Adrenal gland (tissue), 12 donors: ENCODE data around the gene TIPARP. TPM values are rescaled to one million over a fixed set of nuclear protein-coding genes. Genes with fewer than 3 reads are reported as not detected.
"Not testable (repeated sequence)": the region's sequence is repeated elsewhere in the genome, so short reads cannot be mapped to it uniquely, and the experiment has no call there.

Experiments used
- DNase-seq, 7 donors: peaks; one replicate each; pipeline ENCODE4 v3.0.0-alpha.2; 2019 to 2020
- H3K27ac ChIP-seq, 5 donors: fragments of 200-600 bp; sonication (generic) in 4 of 5; 1 replicate in 3 of 5; 2 replicates in 2 of 5; pipeline versions ENCODE4 v1.5.1 to v1.8.0; 2016 to 2020; ENCODE audit warnings: mild to moderate bottlenecking in 1 of 5
- H3K27me3 ChIP-seq: fragments of 200-600 bp; 2 replicates; pipeline ENCODE4 v1.8.0; 2021
- H3K36me3 ChIP-seq, 2 donors: fragments of 200-600 bp; replicated peaks in 1 of 2; 1 replicate in 1 of 2; 2 replicates in 1 of 2; pipeline versions ENCODE4 v1.5.1 to v1.8.0; 2018 to 2022
- H3K4me1 ChIP-seq, 2 donors: fragments of 200-600 bp; replicated peaks in 1 of 2; 1 replicate in 1 of 2; 2 replicates in 1 of 2; pipeline versions ENCODE4 v1.5.1 to v1.8.0; 2018 to 2021
- H3K4me3 ChIP-seq, 4 donors: fragments of 200-600 bp; sonication (generic) in 3 of 4; one replicate each; pipeline ENCODE4 v1.5.1; 2016 to 2018
- H3K9me3 ChIP-seq, 3 donors: fragments of 200-600 bp; sonication (generic) in 1 of 3; replicated peaks in 1 of 3; 1 replicate in 2 of 3; 2 replicates in 1 of 3; pipeline versions ENCODE4 v1.5.1 to v1.8.0; 2016 to 2021
- CTCF ChIP-seq, 6 experiments: fragments of 450-650 bp in 4 of 6; fragments of 200-600 bp in 2 of 6; sonication (generic) in 1 of 6; IDR thresholded peaks; 1 replicate in 5 of 6; 2 replicates in 1 of 6; pipeline versions ENCODE4 v1.5.1 to v1.8.0; 2016 to 2021; ENCODE audit warnings: antibody characterized with exemption in 6 of 6, mild to moderate bottlenecking in 2 of 6, moderate library complexity in 1 of 6
- POLR2A ChIP-seq, 2 donors: fragments of 450-650 bp; IDR thresholded peaks; one replicate each; pipeline ENCODE4 v1.6.1; 2017; ENCODE audit warnings: antibody characterized with exemption in 2 of 2, mild to moderate bottlenecking in 2 of 2, moderate library complexity in 1 of 2
- WGBS, 4 donors: extraction: QIAGEN DNeasy Blood & Tissue Kit in 2 of 4; methylation state at CpG; one replicate each; pipeline versions ENCODE4 v1.1.5 to v1.1.7; 2013 to 2017; 5-methylcytosine and 5-hydroxymethylcytosine counted together
- intact Hi-C, 2 donors: fragments of 100-400 bp; cut with DNase I; formaldehyde crosslinking; loops; one replicate each; pipeline versions ENCODE4 v1.14.1 to v1.15.0; 2022 to 2023
- polyA plus RNA-seq, 3 donors: library from polyadenylated mRNA; stranded (reverse); fragments of 200-250 nt in 2 of 3; fragments of 350-450 nt in 1 of 3; fragmentation: Illumina TruSeq in 1 of 3; extraction: RNeasy Lipid Tissue Mini Kit (QIAGEN cat#74804) in 1 of 3; gene quantifications; one replicate each; pipeline ENCODE4 v1.2.3, GENCODE V29; 2013 to 2014
- total RNA-seq, 9 donors: library from RNA; depleted of rRNA in 4 of 9; stranded (reverse); fragments of >200 nt in 4 of 9; fragments of 120-200 nt in 1 of 9; fragmentation: NEBNext Ultra II Directional in 1 of 9; extraction: Animal tissue kit (Norgen Biotek cat#: 25700) in 1 of 9; gene quantifications; one replicate each; pipeline versions ENCODE4 v1.1.0 to v1.2.4, GENCODE V29; 2013 to 2023
- donor health status: healthy with polysubstance abuse.
- donor health status: Bipolar disorder and iron deficiency.
- donor health status: DM: yes; HTN: yes; CAD: no.
- donor health status: DM: no; HTN: no; CAD: no.
- donor health status: DM: no; HTN: no; CAD: no.
- donor health status: DM: yes; HTN: yes; CAD: no.

The TIPARP gene
- total and polyA plus RNA-seq, 12 donors, result 9.5 to 75.5 (median 18.2) TPM

GRCh38 chr3:156731813-156732212, 57.4 kb downstream of the TIPARP start:
- Histone ChIP-seq H3K4me3 (no peak overlapping the region), H3K9me3 (no peaks in the 10 kb centered on the region), H3K4me1 (no peaks in the 10 kb centered on the region), H3K27me3 (no peaks in the 10 kb centered on the region), H3K36me3 (no peaks in the 10 kb centered on the region), H3K27ac (no peak overlapping the region)
- DNase-seq, result no peak
- TF ChIP-seq POLR2A (IDR thresholded peaks at IDR 0.05) (no peak), CTCF (IDR thresholded peaks at IDR 0.05) (no peak)
- intact Hi-C loops, result no loop called here

GRCh38 chr3:156732261-156732660, 57.9 kb downstream of the TIPARP start:
- no peaks in the 10 kb centered on the region for H3K9me3 ChIP-seq
- WGBS, 4 donors, result 60 to 70% (median 67%) methylated on average over 6 of the region's 6 CpGs
- intact Hi-C loops, result no loop called here
- H3K4me3 ChIP-seq, result no peak overlapping the region
- DNase-seq, result no peak
- H3K27ac ChIP-seq, result no peak overlapping the region
- no peaks in the 10 kb centered on the region for H3K27me3 ChIP-seq
- H3K36me3 ChIP-seq, result no peaks in the 10 kb centered on the region
- TF ChIP-seq POLR2A (IDR thresholded peaks at IDR 0.05) (no peak), CTCF (IDR thresholded peaks at IDR 0.05) (no peak)
- H3K4me1 ChIP-seq, result no peaks in the 10 kb centered on the region

GRCh38 chr3:156732715-156733421, 58.5 kb downstream of the TIPARP start:
- intact Hi-C loops, result no loop called here
- DNase-seq, result no peak
- WGBS, 4 donors, result 87 to 95% (median 91%) methylated on average over 4 of the region's 4 CpGs
- no peaks in the 10 kb centered on the region for H3K27me3 ChIP-seq
- no peak overlapping the region for H3K27ac ChIP-seq
- TF ChIP-seq CTCF (IDR thresholded peaks at IDR 0.05) (no peak), POLR2A (IDR thresholded peaks at IDR 0.05) (no peak)
- no peaks in the 10 kb centered on the region for H3K9me3 ChIP-seq
- no peaks in the 10 kb centered on the region for H3K36me3 ChIP-seq
- no peaks in the 10 kb centered on the region for H3K4me1 ChIP-seq
- H3K4me3 ChIP-seq, result no peak overlapping the region

GRCh38 chr3:156734661-156735060, 60.3 kb downstream of the TIPARP start:
- H3K27ac ChIP-seq, H3K4me1 ChIP-seq, H3K27me3 ChIP-seq, DNase-seq, H3K36me3 ChIP-seq, H3K4me3 ChIP-seq, intact Hi-C loops, H3K9me3 ChIP-seq: not testable (repeated sequence)
- WGBS, 4 donors, result 48 to 55% (median 53%) methylated on average over 3 of the region's 3 CpGs

- Histone ChIP-seq H3K27me3 (no peaks in the 10 kb centered on the region), H3K9me3 (no peaks in the 10 kb centered on the region), H3K27ac (no peak overlapping the region), H3K4me3 (no peak overlapping the region), H3K4me1 (no peaks in the 10 kb centered on the region), H3K36me3 (no peaks in the 10 kb centered on the region)
- WGBS, 4 donors, result 69 to 92% (median 82%) methylated on average over 3 to 4 of the region's 4 CpGs
- DNase-seq, result no peak
- TF ChIP-seq CTCF (IDR thresholded peaks at IDR 0.05) (no peak), POLR2A (IDR thresholded peaks at IDR 0.05) (no peak)
- intact Hi-C loops, result no loop called here
Observed at GRCh38 chr3:156735471-156735870, 61.1 kb downstream of the TIPARP start.

GRCh38 chr3:156737049-156737448, 62.7 kb downstream of the TIPARP start:
- whole genome bisulfite sequencing, 4 donors, result 84 to 98% (median 89%) methylated on average over 3 of the region's 3 CpGs
- intact Hi-C loops, H3K4me3 ChIP-seq, H3K4me1 ChIP-seq, H3K9me3 ChIP-seq, DNase-seq, H3K36me3 ChIP-seq, H3K27me3 ChIP-seq, H3K27ac ChIP-seq: not testable (repeated sequence)
